NCI-H748 (cell line): ENCODE results near the gene RAB18.
"Not testable (repeated sequence)": the region's sequence is repeated elsewhere in the genome, so short reads cannot be mapped to it uniquely, and the experiment has no call there.

Experiments used
- DNase-seq: peaks from one replicate; lab custom pipeline; 2025; ENCODE audit not compliant: unreplicated experiment; lab: John Stamatoyannopoulos, UW

The RAB18 gene

DNA sequence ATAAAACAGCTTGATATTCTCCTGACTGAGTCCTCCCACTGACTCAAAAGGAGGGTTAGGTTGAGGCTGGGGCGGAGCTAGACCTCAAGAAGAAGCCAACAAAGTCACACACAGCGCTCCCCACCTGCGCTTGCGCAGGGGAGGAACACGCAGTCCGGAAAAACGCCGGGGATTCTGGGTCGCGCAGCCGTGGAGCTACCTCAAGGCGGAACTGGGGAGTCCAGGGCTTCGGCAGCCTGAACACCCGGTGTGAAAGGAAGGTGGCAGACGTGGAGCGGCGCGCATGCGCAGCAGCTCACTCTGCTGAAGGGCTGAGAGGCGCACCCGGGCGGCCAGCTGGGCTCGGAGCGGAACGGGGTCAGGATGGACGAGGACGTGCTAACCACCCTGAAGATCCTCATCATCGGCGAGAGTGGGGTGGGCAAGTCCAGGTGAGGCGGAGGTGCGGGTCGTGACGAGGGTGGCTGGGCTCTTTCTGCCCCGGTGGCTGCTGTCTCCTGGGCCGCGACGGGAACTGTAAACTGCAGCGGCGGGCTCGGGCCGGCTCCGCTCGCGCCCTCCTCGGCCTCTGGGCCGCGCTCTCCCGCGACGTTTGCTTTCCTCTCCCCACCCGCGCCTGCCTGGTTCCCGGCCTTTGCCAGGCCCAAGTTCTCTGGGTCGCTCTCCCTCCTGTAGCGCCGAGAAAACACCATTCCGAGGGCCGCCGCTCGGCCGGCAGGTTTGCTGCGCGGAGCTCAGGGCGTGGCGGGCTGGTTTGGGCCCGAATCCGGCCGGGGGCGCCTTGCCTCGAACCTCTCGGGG is at the start of gene RAB18:
RAB18 (plus strand) TSS at position 298 of the 801 bp plus-strand sequence; CDS start at position 364, 66 bp downstream.
- DNase-seq: peak; percentile 96

DNA sequence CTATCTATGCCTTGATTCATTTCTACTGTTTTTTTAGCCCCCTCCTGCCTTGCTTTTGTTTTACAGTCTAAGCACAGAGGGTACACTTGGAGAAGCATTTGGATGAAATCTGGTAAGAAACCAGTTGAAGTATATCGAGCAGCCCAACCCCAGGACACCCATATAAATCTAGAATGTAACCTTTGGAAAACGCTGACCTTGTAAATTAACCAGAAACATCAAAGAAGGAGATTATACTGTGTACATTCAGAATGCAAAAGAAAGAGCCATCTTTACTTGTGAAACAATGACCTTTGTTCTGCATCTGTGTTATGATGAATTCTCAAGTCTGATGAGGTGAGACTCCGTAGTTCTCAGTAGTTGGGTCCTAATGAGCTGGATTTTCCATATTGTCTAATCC is 49.3 kb upstream of the RAB18 start:
- no peak for DNase-seq

DNA sequence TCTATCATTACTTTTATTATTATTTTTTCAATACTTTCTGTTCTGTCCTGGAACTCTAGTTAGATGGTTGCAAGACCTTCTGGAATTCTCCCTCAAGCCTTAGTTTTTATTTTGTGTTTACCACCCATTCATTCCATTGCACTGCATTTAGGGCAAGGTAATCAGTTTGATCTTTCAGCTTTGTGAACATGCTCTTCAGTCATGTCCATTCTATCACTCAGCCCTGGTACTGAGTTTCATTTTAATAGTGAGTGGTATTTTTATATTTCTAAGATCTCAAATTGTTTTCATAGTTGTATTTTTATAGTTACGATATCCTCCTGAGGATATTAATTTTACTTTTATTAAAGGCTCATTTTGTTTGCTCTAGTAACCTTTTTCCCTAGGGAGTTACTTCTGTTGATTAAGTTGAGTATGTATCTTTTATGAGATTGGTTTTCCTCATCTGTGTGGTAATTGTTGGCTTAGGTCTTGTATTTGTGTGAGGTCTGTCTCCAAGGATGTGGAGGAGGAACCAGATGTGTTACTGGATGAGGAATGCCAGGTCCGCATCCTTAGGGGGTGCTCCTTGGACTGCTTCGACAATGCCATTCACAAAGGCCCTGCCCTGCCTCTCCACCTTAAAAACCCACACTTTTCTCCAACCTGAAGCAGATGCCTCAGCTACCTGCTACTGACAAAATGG is 46.7 kb upstream of the RAB18 start:
- no peak for DNase-seq

DNA sequence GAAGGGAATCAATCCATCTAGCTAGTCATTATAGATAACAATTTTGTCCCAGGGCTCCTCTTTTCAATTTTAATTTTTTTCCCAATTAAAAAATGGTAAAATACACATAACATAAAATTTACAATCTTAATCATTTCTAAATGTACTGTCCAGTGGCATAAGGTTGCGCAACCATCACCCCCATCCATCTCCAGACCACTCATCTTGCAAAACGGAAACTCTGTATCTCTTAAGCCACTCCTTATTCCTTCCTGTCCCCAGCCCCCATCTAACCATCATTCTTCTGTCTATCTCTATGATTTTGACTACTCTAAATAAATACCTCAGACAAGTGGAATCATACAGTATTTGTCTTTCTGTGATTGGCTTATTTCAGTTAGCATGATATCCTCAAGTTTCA is 46.1 kb upstream of the RAB18 start:
- no peak for DNase-seq

DNA sequence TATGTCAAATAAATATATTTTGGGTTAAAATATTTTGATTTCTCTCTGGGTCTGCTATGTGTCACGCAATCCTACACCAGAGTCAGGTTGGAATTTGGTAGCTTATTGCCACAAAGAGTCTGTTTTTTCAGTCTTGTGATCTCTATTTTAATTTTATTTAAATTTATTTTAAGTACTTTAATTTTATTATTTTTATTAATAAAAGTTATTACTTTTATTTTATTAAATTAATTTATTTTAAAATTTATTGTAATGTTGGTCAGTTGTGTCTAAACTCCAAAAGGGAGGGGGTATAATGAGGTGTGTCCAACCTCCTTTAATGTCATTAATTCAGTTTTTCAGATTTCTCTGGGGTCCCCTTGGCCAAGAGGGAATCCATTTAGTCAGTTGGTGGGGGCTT is 42.8 kb upstream of the RAB18 start:
- DNase-seq: no peak

DNA sequence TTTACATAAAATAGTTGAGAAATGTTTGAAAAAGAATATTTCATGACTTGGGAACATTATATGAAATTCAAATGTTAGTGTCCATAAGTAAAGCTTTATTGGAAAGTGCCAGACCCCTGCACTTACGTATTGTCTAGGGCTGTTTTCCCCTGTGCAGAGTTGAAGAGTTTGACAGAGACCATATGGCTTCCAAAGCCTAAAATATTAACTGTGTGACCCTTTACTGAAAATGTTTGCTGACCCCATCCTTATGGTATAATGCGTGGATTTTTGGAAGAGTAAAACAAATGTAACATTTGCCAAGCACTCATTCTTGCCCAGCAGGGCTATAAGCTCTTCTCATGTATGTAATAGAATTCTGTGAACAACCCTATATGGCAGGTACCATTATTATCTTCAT is 40.1 kb upstream of the RAB18 start:
- DNase-seq: no peak

DNA sequence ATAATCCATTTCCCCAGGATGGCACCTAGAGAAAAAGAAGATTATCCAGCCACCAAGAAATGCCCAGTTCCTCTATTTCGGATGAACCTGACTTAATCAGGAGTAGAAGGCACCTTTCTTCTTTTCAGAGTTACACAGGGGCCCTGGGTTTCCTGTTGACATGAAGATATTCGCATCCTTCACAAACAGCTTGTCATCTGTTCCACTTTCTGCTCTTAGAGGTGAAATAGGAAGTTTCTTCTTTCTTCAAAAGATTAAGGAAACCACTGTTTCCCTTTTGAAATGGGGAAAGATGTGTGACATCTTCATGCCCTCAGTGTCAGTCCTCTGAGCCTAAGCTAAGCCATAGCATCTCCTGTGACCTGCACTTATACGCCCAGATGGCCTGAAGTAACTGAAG is 39.1 kb upstream of the RAB18 start:
- no peak for DNase-seq

DNA sequence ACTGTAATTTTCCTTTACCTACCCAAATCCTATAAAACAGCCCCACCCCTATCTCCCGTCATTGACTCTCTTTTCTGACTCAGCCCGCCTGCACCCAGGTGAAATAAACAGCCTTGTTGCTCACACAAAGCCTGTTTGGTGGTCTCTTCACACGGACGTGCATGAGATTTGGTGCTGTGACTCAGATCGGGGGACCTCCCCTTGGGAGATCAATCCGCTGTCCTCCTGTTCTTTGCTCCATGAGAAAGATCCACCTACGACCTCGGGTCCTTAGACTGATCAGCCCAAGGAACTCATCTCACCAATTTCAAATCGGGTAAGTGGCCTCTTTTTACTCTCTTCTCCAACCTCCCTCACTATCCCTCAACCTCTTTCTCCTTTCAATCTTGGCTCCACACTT is 38.5 kb upstream of the RAB18 start:
- DNase-seq: not testable (repeated sequence)

DNA sequence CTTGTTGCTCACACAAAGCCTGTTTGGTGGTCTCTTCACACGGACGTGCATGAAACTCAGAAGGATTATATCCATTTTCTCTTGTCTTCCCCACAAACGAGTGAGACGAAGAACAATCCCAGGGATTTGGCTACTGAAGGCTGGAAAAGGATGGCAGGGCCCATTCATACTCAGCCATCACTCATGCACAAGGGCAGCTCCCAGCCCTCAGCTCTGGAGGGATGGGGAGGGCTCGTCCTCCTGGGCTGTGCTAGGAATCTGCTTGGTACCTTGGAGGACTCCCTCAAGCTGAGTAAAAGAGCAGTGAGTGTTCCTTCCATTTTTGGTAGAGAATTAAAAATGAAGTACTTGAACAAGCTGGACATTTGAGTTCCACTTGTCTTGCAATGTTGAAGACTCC is 33.2 kb upstream of the RAB18 start:
- DNase-seq: no peak

DNA sequence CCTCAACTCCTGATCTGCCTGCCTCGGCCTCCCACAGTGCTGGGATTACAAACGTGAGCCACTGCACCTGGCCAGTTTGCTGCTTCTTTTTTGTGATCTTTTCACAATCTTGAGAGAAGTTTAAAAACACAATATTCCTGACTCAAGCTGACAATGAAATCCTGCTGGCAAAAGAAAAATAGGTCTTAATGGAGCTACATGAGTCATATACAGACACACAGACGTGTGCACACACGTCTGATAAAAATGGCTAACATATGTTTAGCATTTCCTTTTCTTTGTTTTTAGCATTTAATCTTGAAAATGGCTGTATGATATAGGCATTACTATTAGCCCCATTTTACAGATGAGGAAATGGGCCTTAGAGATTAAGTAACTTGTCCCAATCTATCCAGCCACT is 29.4 kb upstream of the RAB18 start:
- no peak for DNase-seq

DNA sequence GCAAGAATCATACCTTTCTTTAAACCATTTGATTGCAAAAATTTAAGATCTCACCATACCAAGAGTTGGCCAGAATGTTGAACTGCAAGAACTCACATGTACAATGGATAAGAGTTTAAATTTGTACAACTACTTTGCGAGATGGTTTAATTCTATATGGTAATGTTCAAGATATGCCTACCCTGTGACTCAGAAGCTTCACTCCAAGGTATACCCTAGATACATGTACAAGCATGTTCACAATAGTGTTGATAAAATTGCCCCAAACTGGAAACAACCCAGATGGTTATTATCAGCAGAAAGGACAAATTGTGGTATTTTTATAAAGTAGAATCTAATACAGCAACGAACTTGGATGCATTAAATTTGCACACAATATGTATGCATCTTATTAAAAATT is 25.1 kb upstream of the RAB18 start:
- DNase-seq: no peak

DNA sequence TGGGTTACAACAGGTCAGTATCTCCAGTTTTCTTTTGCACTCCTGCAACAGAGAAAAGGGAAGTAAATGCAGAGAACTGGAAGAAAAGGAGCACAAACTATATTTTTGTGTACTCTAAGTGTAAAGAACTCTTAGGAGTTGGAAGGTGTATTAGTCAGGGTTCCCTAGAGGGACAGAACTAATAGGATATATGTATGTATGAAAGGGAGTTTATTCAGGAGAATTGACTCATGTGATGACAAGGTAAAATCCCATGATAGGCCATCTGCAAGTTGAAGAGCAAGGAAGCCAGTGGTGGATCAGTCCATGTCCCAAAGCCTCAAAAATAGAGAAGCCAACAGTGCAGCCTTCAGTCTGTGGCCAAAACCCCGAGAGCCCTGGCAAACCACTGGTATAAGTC is 22.6 kb upstream of the RAB18 start:
- DNase-seq: no peak

DNA sequence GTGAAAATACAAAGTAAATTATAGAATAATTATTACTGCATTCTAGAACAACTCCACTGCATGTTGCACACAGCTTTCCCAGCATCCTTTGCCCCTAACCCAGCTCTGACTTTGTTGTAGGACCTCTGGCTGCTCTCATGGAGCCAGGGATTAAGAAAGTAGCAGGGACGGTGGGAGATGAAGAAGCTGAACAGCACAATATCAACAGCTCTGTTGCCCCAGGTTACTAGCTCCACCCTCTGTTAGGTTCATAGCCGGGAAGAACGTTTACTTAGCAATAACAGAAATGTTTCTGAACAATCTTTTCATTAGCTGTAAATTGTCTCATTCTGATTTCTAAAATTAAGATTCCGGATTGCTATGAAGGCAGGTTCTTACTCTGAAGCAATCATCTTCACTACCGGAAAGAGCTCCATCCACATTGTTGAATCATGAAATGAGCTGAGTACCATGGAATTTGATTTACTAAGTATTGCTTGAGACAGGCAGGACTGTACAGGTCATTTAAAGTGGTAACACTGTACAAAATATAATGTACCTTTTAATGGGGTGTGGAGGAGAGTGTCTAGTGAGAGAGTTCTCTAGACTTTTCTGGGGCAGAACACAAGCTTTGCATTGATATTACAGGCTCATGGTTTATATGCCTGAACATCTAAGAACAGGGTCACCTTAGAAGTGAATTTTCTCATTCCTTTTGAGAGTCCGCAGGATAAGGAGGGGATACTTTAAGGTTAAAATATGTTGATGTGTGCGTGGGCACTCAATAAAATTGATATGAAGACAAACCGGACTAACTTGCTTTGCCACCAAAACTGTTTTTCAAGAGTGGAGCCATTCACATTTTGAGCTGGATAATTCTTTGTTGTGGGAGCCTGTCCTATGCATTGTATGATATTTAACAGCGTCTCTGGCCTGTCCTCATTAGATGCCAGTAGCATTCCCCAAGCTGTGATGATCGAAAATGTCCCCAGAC is 20.8 kb upstream of the RAB18 start:
- DNase-seq: peak; percentile 9

DNA sequence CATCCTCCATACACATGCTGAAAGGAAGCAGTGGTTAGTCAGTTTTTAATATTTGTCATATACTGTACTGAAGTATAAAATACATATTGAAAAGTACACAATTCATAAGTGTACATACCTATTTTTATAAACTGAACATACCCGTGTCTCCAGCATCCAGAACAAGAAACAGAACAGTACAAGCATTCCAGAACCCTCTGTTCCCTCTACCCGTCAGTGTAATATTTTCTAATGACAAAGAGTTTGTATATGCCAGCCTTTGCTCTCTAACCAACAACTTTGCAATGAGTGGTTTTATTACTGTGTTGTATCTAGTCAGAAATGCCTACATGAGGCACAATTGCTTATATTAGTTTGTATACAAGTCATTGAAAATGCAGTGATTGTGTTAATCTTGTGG is 18.7 kb upstream of the RAB18 start:
- DNase-seq: no peak

DNA sequence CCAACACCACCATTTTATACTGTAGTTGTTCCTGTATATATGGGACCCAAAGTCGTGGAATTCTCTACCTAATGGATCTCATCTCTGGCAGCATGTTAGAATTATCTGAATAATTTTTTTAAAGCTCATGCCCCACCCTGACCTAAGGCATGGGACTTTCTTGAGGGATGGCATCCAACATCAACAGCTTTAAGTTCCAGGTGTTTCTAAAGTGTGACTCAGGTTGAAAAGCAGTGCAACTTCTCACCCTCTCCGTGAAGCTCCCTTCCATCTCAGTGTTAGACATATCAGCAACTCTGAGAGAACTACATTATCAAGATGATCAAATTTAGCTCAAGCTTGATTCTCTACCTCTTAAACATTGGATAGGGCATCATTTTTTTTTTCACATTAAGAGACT is 18.1 kb upstream of the RAB18 start:
- no peak for DNase-seq

DNA sequence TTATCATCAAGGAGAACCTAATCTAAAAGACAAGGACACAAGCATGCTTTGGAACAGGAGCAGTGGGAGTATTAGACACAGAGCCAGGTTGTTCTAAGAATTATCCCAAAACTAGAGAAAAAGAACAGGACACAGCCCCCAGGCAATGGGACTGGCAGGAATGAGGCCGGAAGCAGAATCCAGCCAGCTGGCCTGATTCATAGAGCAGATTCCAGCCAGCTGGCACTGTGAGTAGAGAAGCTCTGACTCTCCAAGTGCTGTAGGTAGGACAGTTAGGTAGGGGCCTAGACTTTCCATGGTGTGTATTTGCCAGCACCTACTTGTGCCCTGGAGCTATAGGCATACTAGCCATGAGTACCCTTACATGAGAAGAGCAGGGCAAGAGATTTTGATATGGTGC is 13.3 kb upstream of the RAB18 start:
- DNase-seq: no peak

DNA sequence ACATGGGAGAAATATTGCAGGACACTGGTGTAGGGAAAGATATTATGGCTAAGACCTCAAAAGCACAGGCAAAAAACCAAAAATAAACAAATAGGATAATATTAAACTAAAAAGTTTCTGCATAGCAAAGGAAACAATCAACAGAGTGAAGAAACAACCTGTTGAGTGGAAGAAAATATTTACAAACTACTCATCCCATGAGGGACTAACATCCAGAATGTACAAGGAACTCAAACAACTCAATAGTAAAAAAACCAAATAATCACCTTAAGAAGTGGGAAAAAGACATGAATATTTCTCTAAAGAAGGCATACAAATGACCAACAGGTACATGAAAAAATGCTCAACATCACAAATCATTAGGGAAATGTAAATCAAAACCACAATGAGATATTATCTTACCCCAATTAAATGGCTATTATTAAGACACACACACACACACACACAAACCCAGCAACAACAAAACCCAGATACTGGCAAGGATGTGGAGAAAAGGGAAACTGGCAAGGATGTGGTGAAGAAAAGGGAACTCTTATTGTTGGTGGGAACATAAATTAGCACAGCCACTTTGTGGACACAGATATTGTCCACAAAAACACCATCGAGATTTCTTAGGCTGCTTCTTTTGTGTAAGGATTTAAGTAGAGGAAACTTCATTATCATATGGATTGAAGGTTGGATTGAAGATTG is 9.8 kb upstream of the RAB18 start:
- no peak for DNase-seq

DNA sequence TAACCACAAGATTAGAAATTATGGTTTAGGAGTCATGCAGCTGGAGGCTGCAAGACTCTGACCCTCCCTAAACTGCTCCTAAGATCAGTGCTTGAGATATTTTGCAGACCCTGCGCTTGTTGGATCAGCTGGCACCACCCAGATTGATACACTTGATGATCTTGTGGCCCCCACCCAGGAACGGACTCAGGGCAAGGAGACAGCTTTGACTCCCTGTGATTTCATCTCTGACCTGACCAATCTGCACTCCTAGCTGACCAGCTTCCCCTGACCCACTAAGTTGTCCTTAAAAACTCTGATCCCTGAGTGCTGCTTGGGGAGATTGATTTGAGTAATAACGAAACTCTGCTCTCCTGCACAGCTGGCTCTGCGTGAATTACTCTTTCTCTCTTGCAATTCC is 8.0 kb upstream of the RAB18 start:
- no peak for DNase-seq

DNA sequence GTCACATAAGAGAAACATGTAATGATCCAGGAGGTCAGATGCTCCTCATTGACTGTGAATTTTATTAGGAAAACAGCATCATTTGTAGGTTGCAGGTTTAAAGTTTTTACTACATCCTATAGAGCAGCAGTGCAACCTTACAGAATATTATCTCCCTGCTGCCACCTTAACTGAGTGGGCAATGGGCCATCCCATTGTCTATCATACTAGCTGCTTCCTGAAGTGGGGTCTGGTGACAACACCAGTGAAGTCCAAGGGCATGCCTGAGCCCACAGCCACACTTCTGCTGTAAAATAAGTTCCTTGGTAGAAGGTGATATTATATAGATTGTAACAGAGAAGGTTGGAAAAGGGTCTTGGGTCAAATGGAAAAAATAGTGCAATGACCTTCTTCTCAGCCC is 4.0 kb upstream of the RAB18 start:
- DNase-seq: no peak

DNA sequence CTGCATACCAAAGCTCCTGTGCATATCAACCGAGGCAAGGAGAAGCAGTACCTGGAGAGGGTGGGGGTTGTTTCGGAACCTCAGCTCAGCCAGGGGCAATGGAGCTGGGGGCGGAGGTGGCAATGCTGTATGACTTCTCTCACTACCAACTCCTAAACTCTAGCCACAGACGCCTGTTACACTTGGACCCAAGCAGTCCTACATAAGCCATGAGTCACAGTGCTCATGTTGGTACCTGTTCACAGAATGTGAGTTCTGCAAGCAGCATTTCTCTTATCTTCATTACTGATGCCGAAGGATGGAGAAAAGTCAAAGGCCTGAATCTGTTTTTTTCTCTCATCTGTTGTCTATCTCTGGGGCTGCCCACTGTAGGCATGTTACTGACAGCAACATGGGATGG is 3.2 kb upstream of the RAB18 start:
- no peak for DNase-seq

DNA sequence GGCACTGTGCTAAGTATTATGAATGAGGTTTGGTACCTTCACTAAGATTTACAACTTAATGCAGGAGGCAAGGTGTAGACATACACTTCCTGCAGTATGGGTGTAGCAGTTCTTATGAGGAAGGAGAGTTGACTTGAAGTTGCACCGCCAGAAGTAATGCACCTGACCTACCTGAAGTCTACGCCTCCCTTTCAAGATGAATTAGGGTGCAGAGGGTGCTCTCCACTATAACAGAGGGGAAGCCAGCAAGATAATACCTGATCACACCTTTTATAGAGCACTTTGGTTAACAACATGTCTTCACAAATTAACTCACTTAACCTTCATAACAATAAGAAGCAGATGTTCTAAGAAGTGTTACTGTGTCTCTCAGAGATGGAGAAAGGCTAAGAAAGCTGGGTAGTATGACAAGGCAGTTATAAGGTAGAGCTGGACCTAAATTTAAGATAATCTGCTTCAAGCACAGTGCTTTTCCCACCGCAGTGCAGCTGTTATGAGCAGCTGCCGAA is 552 bp upstream of the RAB18 start:
- DNase-seq: no peak
